Esophagus muscularis mucosa (tissue), 2 donors: Measurements from ENCODE around the gene PTPN22.
A peak's percentile ranks its signal among the peaks of the same experiment; 100 is the strongest.

Experiments used
- POLR2A ChIP-seq: fragments of 450-650 bp; IDR thresholded peaks from one replicate; pipeline ENCODE4 v1.6.1; 2017; ENCODE audit warnings: antibody characterized with exemption, moderate library complexity, mild to moderate bottlenecking, low read depth
- POLR2AphosphoS5 ChIP-seq, 2 donors: sonication (generic); formaldehyde crosslinking; IDR thresholded peaks; one replicate each; pipeline ENCODE4 v1.6.1; 2017; ENCODE audit warnings: antibody characterized with exemption in 2 of 2

- peak; percentile 37 for TF ChIP-seq POLR2A
- TF ChIP-seq POLR2AphosphoS5 (IDR thresholded peaks at IDR 0.05): peak; percentile 90 to 93
Measured at GRCh38 chr1:113904674-113905434, 33.3 kb upstream of the PTPN22 start, which contains the start of the genes AP4B1 and DCLRE1B.
